Liver (tissue), 3 donors: ENCODE data around the gene SZT2.

ENCODE experiments used
- ATF3 ChIP-seq: IDR thresholded peaks from 2 replicates; pipeline ENCODE4 v1.6.1; 2016; ENCODE audit warnings: antibody characterized with exemption
- EGR1 ChIP-seq, 2 donors: IDR thresholded peaks; 2 replicates each; pipeline ENCODE4 v1.6.1; 2016 to 2018; ENCODE audit warnings: antibody characterized with exemption in 2 of 2, low read depth in 2 of 2
- JUND ChIP-seq, 2 donors: IDR thresholded peaks; 2 replicates each; pipeline ENCODE4 v1.6.1; 2016; ENCODE audit warnings: antibody characterized with exemption in 2 of 2
- MAX ChIP-seq: IDR thresholded peaks from 2 replicates; pipeline ENCODE4 v1.6.1; 2016; ENCODE audit warnings: antibody characterized with exemption
- RAD21 ChIP-seq, 2 donors: IDR thresholded peaks; 2 replicates each; pipeline ENCODE4 v1.6.1; 2016; ENCODE audit warnings: antibody characterized with exemption in 2 of 2, mild to moderate bottlenecking in 2 of 2
- RXRA ChIP-seq, 2 donors: IDR thresholded peaks; 2 replicates each; pipeline ENCODE4 v1.6.1; 2017 to 2018; ENCODE audit warnings: antibody characterized with exemption in 2 of 2, mild to moderate bottlenecking in 1 of 2
- SP1 ChIP-seq: IDR thresholded peaks from 2 replicates; pipeline ENCODE4 v1.6.1; 2018; ENCODE audit warnings: antibody characterized with exemption, mild to moderate bottlenecking
- TAF1 ChIP-seq: conservative IDR thresholded peaks from 2 replicates; pipeline ENCODE4 v1.6.1; 2016; ENCODE audit warnings: antibody characterized with exemption, mild to moderate bottlenecking
- TF ChIP-seq, protein P1 (sequence below): fragments of 150-350 bp; IDR thresholded peaks from 2 replicates; pipeline ENCODE4 v1.5.1; 2017; ENCODE audit warnings: improper control_type of control experiment, low read depth, low read length; ENCODE audit not compliant: missing input control
- donor health status: healthy.
- donor health status: healthy.

- TF ChIP-seq ATF3 = no peak
- no peak for TF ChIP-seq SP1
- no peak for TF ChIP-seq JUND (IDR thresholded peaks at IDR 0.05)
- TF ChIP-seq, protein P1, sequence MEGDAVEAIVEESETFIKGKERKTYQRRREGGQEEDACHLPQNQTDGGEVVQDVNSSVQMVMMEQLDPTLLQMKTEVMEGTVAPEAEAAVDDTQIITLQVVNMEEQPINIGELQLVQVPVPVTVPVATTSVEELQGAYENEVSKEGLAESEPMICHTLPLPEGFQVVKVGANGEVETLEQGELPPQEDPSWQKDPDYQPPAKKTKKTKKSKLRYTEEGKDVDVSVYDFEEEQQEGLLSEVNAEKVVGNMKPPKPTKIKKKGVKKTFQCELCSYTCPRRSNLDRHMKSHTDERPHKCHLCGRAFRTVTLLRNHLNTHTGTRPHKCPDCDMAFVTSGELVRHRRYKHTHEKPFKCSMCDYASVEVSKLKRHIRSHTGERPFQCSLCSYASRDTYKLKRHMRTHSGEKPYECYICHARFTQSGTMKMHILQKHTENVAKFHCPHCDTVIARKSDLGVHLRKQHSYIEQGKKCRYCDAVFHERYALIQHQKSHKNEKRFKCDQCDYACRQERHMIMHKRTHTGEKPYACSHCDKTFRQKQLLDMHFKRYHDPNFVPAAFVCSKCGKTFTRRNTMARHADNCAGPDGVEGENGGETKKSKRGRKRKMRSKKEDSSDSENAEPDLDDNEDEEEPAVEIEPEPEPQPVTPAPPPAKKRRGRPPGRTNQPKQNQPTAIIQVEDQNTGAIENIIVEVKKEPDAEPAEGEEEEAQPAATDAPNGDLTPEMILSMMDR = no peak
- TF ChIP-seq MAX = peak; percentile 16
- TF ChIP-seq TAF1 = no peak
- TF ChIP-seq EGR1 (IDR thresholded peaks at IDR 0.05; ENCODE audit: low read depth in 2 of 2) = no peak
- no peak for TF ChIP-seq RXRA (IDR thresholded peaks at IDR 0.05)
- TF ChIP-seq RAD21 (IDR thresholded peaks at IDR 0.05) = no peak
These were observed 8.1 kb upstream of the SZT2 start for GRCh38 chr1:43381612-43382011.
